Smooth muscle cell (in vitro differentiated cells): ENCODE data around the gene NUCKS1. TPM values are rescaled to one million over a fixed set of nuclear protein-coding genes. Genes with fewer than 3 reads are reported as not detected.

ENCODE experiments used
- DNase-seq: peaks from one replicate; lab custom pipeline; 2025; ENCODE audit not compliant: unreplicated experiment; lab: John Stamatoyannopoulos, UW
- H2AFZ ChIP-seq: fragments of 200-600 bp; sonication (generic); 2 replicates; pipeline ENCODE4 v1.6.0; 2016; ENCODE audit warnings: antibody characterized with exemption, low read depth, mild to moderate bottlenecking
- H3F3A ChIP-seq: fragments of 200-600 bp; sonication (generic); 2 replicates; pipeline ENCODE4 v1.6.0; 2017; ENCODE audit warnings: antibody characterized with exemption, low read depth
- H3K27ac ChIP-seq: fragments of 200-600 bp; sonication (generic); 2 replicates; pipeline ENCODE4 v1.5.1; 2016; ENCODE audit warnings: low read depth, mild to moderate bottlenecking
- H3K27me3 ChIP-seq: fragments of 200-600 bp; sonication (generic); 2 replicates; pipeline ENCODE4 v1.6.1; 2016; ENCODE audit warnings: low read depth, mild to moderate bottlenecking
- H3K36me3 ChIP-seq: fragments of 200-600 bp; sonication (generic); 2 replicates; pipeline ENCODE4 v1.5.1; 2016; ENCODE audit warnings: low read depth
- H3K4me1 ChIP-seq: fragments of 200-600 bp; sonication (generic); 2 replicates; pipeline ENCODE4 v1.5.1; 2016; ENCODE audit warnings: low read depth
- H3K4me2 ChIP-seq: fragments of 200-600 bp; sonication (generic); 2 replicates; pipeline ENCODE4 v1.6.0; 2016; ENCODE audit warnings: mild to moderate bottlenecking
- H3K4me3 ChIP-seq: fragments of 200-600 bp; sonication (generic); 2 replicates; pipeline ENCODE4 v1.5.1; 2016; ENCODE audit warnings: mild to moderate bottlenecking
- H3K79me2 ChIP-seq: fragments of 200-600 bp; sonication (generic); 2 replicates; pipeline ENCODE4 v1.6.0; 2016; ENCODE audit warnings: low read depth, mild to moderate bottlenecking
- H3K9ac ChIP-seq: fragments of 200-600 bp; sonication (generic); 2 replicates; pipeline ENCODE4 v1.6.0; 2016; ENCODE audit warnings: low read depth
- H3K9me3 ChIP-seq: fragments of 200-600 bp; sonication (generic); replicated peaks from 2 replicates; pipeline ENCODE4 v1.5.1; 2016; ENCODE audit warnings: low read depth
- H4K20me1 ChIP-seq: fragments of 200-600 bp; sonication (generic); 2 replicates; pipeline ENCODE4 v1.6.0; 2016; ENCODE audit warnings: low read depth
- CTCF ChIP-seq: fragments of 200-600 bp; sonication (generic); IDR thresholded peaks from 2 replicates; pipeline ENCODE4 v1.5.1; 2017; ENCODE audit warnings: borderline replicate concordance, mild to moderate bottlenecking, antibody characterized with exemption; ENCODE audit not compliant: insufficient read depth, poor library complexity, severe bottlenecking
- WGBS: methylation state at CpG from one replicate; pipeline ENCODE4 v1.1.7; 2016; ENCODE audit warnings: low lambda C conversion rate; 5-methylcytosine and 5-hydroxymethylcytosine counted together
- polyA plus RNA-seq: library from polyadenylated mRNA; unstranded; fragments of >200 nt; fragmentation: Nextera tagmentation; extraction: Ambion mirVana; gene quantifications from 2 replicates; pipeline ENCODE4 v1.2.1, GENCODE V29; 2016
- total RNA-seq: library from RNA; depleted of rRNA; stranded (reverse); fragments of >200 nt; gene quantifications from 2 replicates; pipeline ENCODE4 v1.2.3, GENCODE V29; 2014

NUCKS1 gene
- total and polyA plus RNA-seq, 2 experiments from 2014 or later = 29.1 to 139 TPM

DNA sequence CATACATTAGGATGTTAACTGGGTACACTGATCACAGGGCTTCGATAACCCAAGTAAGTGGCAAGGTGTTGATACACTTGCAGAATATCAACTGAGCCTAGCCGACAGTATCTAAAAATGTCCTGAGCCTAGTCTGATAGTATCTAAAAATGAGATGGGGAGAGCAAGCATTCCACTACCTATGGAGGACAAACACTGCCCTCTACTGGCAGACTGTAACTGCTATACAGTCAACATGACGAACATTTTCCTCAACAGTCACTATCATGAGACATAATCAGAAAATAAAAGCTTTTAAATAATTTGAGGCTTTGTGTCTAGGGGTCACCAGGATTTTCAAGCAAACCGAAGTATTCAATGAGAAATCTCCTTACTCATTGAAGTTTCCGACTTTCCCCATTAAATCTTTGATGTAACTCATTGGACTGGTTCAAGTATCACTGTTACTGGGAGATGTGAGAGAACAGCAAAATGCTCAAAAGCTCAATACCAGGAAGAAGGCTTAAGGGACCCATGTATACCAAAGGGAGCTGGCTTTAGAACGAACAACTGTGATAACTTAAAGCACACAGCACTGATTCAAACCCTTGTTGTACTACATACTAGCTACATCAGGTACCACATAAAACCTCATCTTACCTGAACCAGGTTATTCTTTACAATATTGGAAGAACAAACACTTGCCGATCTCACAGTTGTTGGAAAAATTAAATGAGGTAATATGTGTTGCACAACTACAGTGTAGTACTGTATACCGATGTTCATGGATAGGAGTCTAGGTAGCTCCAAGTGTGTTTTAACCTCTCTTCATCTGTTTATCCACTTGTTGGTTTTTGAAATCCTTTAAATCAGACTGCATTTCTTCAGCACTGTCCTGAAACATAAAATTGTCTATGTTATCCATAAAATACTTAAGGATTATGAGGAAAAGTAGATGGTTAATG lies 38.6 kb downstream of the NUCKS1 start:
- H3K4me3 ChIP-seq = no peak overlapping the region
- WGBS = 55% methylated on average over 8 of the region's 8 CpGs
- no peak overlapping the region for H3K4me2 ChIP-seq
- peak; percentile 93 for TF ChIP-seq CTCF
- no peaks in the 10 kb centered on the region for H3K27me3 ChIP-seq
- H3K79me2 ChIP-seq = no peaks in the 10 kb centered on the region
- no peak overlapping the region for H3K9ac ChIP-seq
- H3K4me1 ChIP-seq = no peaks in the 10 kb centered on the region
- H3F3A ChIP-seq = peaks cover 3% of the 10 kb centered on the region
- no peak for DNase-seq
- H4K20me1 ChIP-seq = peaks cover 22% of the 10 kb centered on the region
- H3K9me3 ChIP-seq = no peaks in the 10 kb centered on the region
- H3K27ac ChIP-seq = peak overlapping the region; percentile 64
- no peak overlapping the region for H2AFZ ChIP-seq
- no peaks in the 10 kb centered on the region for H3K36me3 ChIP-seq

GRCh38 chr1:205710201-205711062 lies 39.5 kb downstream of the NUCKS1 start:
- Histone ChIP-seq H3F3A (peaks cover 3% of the 10 kb centered on the region), H3K4me1 (no peaks in the 10 kb centered on the region), H4K20me1 (peaks cover 22% of the 10 kb centered on the region), H3K9ac (no peak overlapping the region), H3K27ac (no peak overlapping the region), H3K36me3 (no peaks in the 10 kb centered on the region), H3K9me3 (no peaks in the 10 kb centered on the region), H3K4me2 (no peak overlapping the region), H3K4me3 (no peak overlapping the region), H2AFZ (no peak overlapping the region), H3K79me2 (no peaks in the 10 kb centered on the region), H3K27me3 (no peaks in the 10 kb centered on the region)
- no peak for DNase-seq
- TF ChIP-seq CTCF = no peak
- 93% methylated on average over 1 of the region's 1 CpG for WGBS

GRCh38 chr1:205709640-205710039 lies 40.3 kb downstream of the NUCKS1 start:
- no peaks in the 10 kb centered on the region for H3K79me2 ChIP-seq
- H4K20me1 ChIP-seq = peaks cover 22% of the 10 kb centered on the region
- H3F3A ChIP-seq = peaks cover 3% of the 10 kb centered on the region
- H3K4me3 ChIP-seq = no peak overlapping the region
- H3K9ac ChIP-seq = no peak overlapping the region
- no peak overlapping the region for H2AFZ ChIP-seq
- H3K27me3 ChIP-seq = no peaks in the 10 kb centered on the region
- H3K4me2 ChIP-seq = no peak overlapping the region
- no peak overlapping the region for H3K27ac ChIP-seq
- 97% methylated on average over 2 of the region's 2 CpGs for WGBS
- H3K36me3 ChIP-seq = no peaks in the 10 kb centered on the region
- DNase-seq = no peak
- TF ChIP-seq CTCF = no peak
- no peaks in the 10 kb centered on the region for H3K4me1 ChIP-seq
- H3K9me3 ChIP-seq = no peaks in the 10 kb centered on the region
